ENCODE data around the gene PHF12. TPM values are rescaled to one million over a fixed set of nuclear protein-coding genes. Genes with fewer than 3 reads are reported as not detected.

The PHF12 gene
- total and polyA plus RNA-seq, 2 of the 8 experiments (the other 6 are each of a cell fraction or from before 2014, with no cell fraction given) = 38.8 to 65.7 TPM

DNA sequence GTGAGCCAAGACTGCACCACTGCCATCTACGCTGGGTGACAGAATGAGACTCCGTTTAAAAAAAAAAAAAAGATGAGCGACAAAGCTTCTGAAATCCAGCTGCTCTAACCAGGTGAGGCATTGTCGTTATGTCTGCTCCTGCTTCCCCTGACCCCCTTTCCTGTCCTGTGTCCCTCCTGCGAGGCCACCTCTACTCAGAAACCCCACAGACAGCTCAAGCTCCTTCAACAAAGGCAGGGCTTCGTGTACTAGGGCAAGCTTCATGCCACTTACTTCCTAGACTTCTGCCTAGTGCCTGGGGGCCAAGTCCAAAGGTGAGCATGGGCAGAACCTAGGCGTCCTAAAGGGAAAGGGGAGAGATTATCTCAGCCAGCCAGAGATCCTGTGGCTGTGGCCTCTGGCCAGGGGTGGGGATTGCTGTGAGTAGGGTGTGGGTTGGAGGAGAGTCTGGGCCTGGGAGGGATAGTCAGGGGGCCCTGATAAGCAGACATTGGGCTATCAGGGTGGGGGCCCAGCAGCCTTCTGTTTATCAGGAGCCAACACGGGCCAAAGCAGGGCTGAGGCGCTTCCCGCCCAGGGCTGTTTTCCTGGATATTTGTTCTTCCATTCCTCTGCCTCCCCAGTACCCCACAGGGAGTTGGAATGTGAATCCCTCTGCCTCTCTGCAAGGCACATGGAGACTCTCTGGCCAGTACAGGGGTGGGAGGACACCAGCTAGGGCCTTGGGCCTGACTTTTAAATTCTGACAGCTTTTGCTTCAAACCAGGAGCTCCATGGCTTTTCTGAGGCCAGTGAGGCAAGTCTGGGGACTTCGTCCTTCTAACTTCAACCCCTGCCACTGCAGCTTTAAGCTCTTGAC, 86.1 kb downstream of the PHF12 start:
- no peak overlapping the region for H2BK120ac ChIP-seq (replicated peaks; ENCODE audit: low read depth, low read length)
- H3K36me3 ChIP-seq (ENCODE audit: control insufficient read depth in 2 of 4, insufficient read depth in 4 of 4, low read length in 3 of 4) = peaks cover 5 to 6% (median 6%) of the 10 kb centered on the region in 4 experiments; a peak in 7 of 8 replicates
- WGBS, 2 experiments (ENCODE audit: extremely low coverage in 1 of 2, insufficient coverage in 1 of 2, insufficient read length in 1 of 2, insufficient replicate concordance in 2 of 2, low coverage in 1 of 2, low lambda C conversion rate in 2 of 2, missing lambda C conversion rate in 1 of 2) = 87% methylated on average over 11 of the region's 11 CpGs; no CpG with 5 or more reads in 1 of the 2 experiments
- peak overlapping the region in 1 of 4 experiments; percentile 2; a peak in 1 of 7 replicates for H3K9ac ChIP-seq (replicated peaks in 1 of 4; ENCODE audit: extremely low read depth in 1 of 4, low read depth in 3 of 4, low read length in 3 of 4)
- no peak overlapping the region for H3K14ac ChIP-seq (ENCODE audit: insufficient read length)
- H2AK5ac ChIP-seq (ENCODE audit: low read depth, low read length) = no peak overlapping the region; the same call in 1 of the 2 replicates
- no peaks in the 10 kb centered on the region for H3K23me2 ChIP-seq (ENCODE audit: low read depth, low read length)
- H3K79me1 ChIP-seq (ENCODE audit: low read depth, low read length) = no peaks in the 10 kb centered on the region
- no peak overlapping the region for H3K23ac ChIP-seq (ENCODE audit: insufficient read length)
- H3K79me2 ChIP-seq (ENCODE audit: control insufficient read depth in 1 of 2, insufficient read depth in 2 of 2, low read length in 2 of 2) = no peaks in the 10 kb centered on the region
- ChIA-PET CTCF (ENCODE audit: partially characterized antibody) (interaction anchor here (0.6 to 4.2 kb wide), 7 partner anchors 9 to 295 kb away, joined by 3 to 15 read pairs (median 4); no protein-coding TSS in a partner anchor), POLR2A (ENCODE audit: partially characterized antibody) (interaction anchor here (0.7 to 1.1 kb wide), 7 partner anchors 13 to 144 kb away, joined by 3 to 5 read pairs (median 3); no protein-coding TSS in a partner anchor)
- no peak overlapping the region for H3K18ac ChIP-seq (ENCODE audit: extremely low read depth, low read length)
- no peak overlapping the region for H3K56ac ChIP-seq (replicated peaks; ENCODE audit: insufficient read length, low read depth, low read length)
- peaks cover 1 to 3% of the 10 kb centered on the region in 2 experiments for H4K20me1 ChIP-seq (replicated peaks in 1 of 2; ENCODE audit: control insufficient read depth in 1 of 2, insufficient read depth in 2 of 2, low read length in 2 of 2)
- peaks cover 0 to 6% (median 0%) of the 10 kb centered on the region in 4 experiments; a peak in 2 of 7 replicates for H3K4me1 ChIP-seq (replicated peaks in 1 of 4; ENCODE audit: control insufficient read depth in 3 of 4, insufficient read depth in 4 of 4, low read length in 3 of 4)
- no peak for TF ChIP-seq PHF8 (conservative IDR thresholded peaks at IDR 0.05; ENCODE audit: low read depth, low read length)
- no peak for TF ChIP-seq SIN3A (conservative IDR thresholded peaks at IDR 0.05 in 1 of 2, IDR thresholded peaks at IDR 0.05 in 1 of 2; ENCODE audit: low read depth in 1 of 2, low read length in 2 of 2)
- TF ChIP-seq ZNF274 (IDR thresholded peaks at IDR 0.05; ENCODE audit: borderline replicate concordance, extremely low read depth, low read length) = no peak
- H2BK20ac ChIP-seq (ENCODE audit: low read length) = no peak overlapping the region
- no peak overlapping the region for H4K91ac ChIP-seq (replicated peaks; ENCODE audit: insufficient read length, low read length)
- FAIRE-seq (no peak), DNase-seq (ENCODE audit: low read depth in 1 of 2, low spot score in 2 of 2) (no peak)
- no peak overlapping the region for H3K27ac ChIP-seq (ENCODE audit: low read depth, low read length)
- H3K4me3 ChIP-seq (ENCODE audit: extremely low read depth in 1 of 4, insufficient read depth in 2 of 4, low read depth in 3 of 4, low read length in 4 of 4) = no peak overlapping the region
- H4K5ac ChIP-seq (ENCODE audit: insufficient read length, low read depth, low read length) = no peak overlapping the region
- no peak overlapping the region for H3K4ac ChIP-seq (replicated peaks; ENCODE audit: insufficient read length, low read depth, low read length)
- H3K9me3 ChIP-seq (ENCODE audit: insufficient read depth in 2 of 2, low read depth in 1 of 2, low read length in 1 of 2) = no peaks in the 10 kb centered on the region
- H2BK12ac ChIP-seq (ENCODE audit: low read depth, low read length) = 0 out of 2 replicates have a peak overlapping the region, but pooled peaks have one; percentile 5
- peak overlapping the region; percentile 49; the same call in 1 of the 2 replicates for H2BK5ac ChIP-seq (ENCODE audit: low read depth, low read length)
- no peak overlapping the region for H3K4me2 ChIP-seq (ENCODE audit: insufficient read depth in 1 of 2, low read depth in 2 of 2, low read length in 2 of 2)
- H2AFZ ChIP-seq (ENCODE audit: low read length) = no peak overlapping the region
- H3K27me3 ChIP-seq (replicated peaks in 1 of 4; ENCODE audit: control insufficient read depth in 3 of 4, extremely low read depth in 1 of 4, insufficient read depth in 3 of 4, low read length in 3 of 4) = no peaks in the 10 kb centered on the region; a peak in 1 of 7 replicates
- H2BK15ac ChIP-seq (ENCODE audit: low read length) = peak overlapping the region; percentile 53; the same call in 1 of the 2 replicates
- H4K8ac ChIP-seq (ENCODE audit: extremely low read depth, insufficient read depth, low read length) = no peak overlapping the region; the same call in 1 of the 2 replicates
